Spleen (tissue), 11 donors: ENCODE results near the gene RHOJ. TPM values are rescaled to one million over a fixed set of nuclear protein-coding genes. Genes with fewer than 3 reads are reported as not detected.

Source experiments
- DNase-seq: peaks from one replicate; pipeline ENCODE4 v3.0.0-alpha.2; 2020
- H3K27ac ChIP-seq, 8 donors: fragments of 200-600 bp; sonication (generic) in 7 of 8; 1 replicate in 4 of 8; 2 replicates in 4 of 8; pipeline versions ENCODE4 v1.5.0 to v1.8.0; 2016 to 2021; ENCODE audit warnings: inconsistent platforms in 4 of 8, mild to moderate bottlenecking in 4 of 8, moderate library complexity in 1 of 8
- H3K27me3 ChIP-seq, 7 donors: fragments of 200-600 bp; sonication (generic) in 6 of 7; replicated peaks in 1 of 7; 1 replicate in 4 of 7; 2 replicates in 3 of 7; pipeline versions ENCODE4 v1.5.0 to v1.8.0; 2016 to 2021; ENCODE audit warnings: inconsistent platforms in 3 of 7, mild to moderate bottlenecking in 1 of 7
- H3K36me3 ChIP-seq, 6 donors: fragments of 200-600 bp; sonication (generic) in 5 of 6; 1 replicate in 4 of 6; 2 replicates in 2 of 6; pipeline versions ENCODE4 v1.5.0 to v1.8.0; 2016 to 2021; ENCODE audit warnings: inconsistent platforms in 2 of 6
- H3K4me1 ChIP-seq, 6 donors: fragments of 200-600 bp; sonication (generic) in 5 of 6; 1 replicate in 3 of 6; 2 replicates in 3 of 6; pipeline versions ENCODE4 v1.5.0 to v1.8.0; 2016 to 2021; ENCODE audit warnings: inconsistent platforms in 3 of 6
- H3K4me3 ChIP-seq, 8 donors: fragments of 200-600 bp; sonication (generic) in 7 of 8; 1 replicate in 4 of 8; 2 replicates in 4 of 8; pipeline versions ENCODE4 v1.5.0 to v1.8.0; 2016 to 2021; ENCODE audit warnings: inconsistent platforms in 4 of 8, mild to moderate bottlenecking in 4 of 8, moderate library complexity in 2 of 8
- H3K9me3 ChIP-seq, 8 donors: fragments of 200-600 bp; sonication (generic) in 7 of 8; 1 replicate in 4 of 8; 2 replicates in 4 of 8; pipeline versions ENCODE4 v1.5.0 to v1.8.0; 2016 to 2021; ENCODE audit warnings: inconsistent platforms in 4 of 8
- CTCF ChIP-seq, 11 experiments: fragments of 200-600 bp in 7 of 11; fragments of 450-650 bp in 4 of 11; sonication (generic) in 4 of 11; IDR thresholded peaks in 8 of 11; conservative IDR thresholded peaks in 3 of 11; 1 replicate in 7 of 11; 2 replicates in 4 of 11; pipeline versions ENCODE4 v1.4.0 to v1.8.0; 2016 to 2021; ENCODE audit warnings: antibody characterized with exemption in 11 of 11, inconsistent platforms in 4 of 11, mild to moderate bottlenecking in 1 of 11
- POLR2A ChIP-seq, 3 donors: fragments of 450-650 bp; IDR thresholded peaks; one replicate each; pipeline ENCODE4 v1.5.1; 2017; ENCODE audit warnings: antibody characterized with exemption in 3 of 3, mild to moderate bottlenecking in 1 of 3
- POLR2AphosphoS5 ChIP-seq, 3 donors: sonication (generic); formaldehyde crosslinking; IDR thresholded peaks; one replicate each; pipeline ENCODE4 v1.5.1; 2017; ENCODE audit warnings: antibody characterized with exemption in 3 of 3
- WGBS, 5 donors: extraction: QIAGEN DNeasy Blood & Tissue Kit in 3 of 5; methylation state at CpG; one replicate each; pipeline versions ENCODE4 v1.1.5 to v1.1.7; 2013 to 2018; 5-methylcytosine and 5-hydroxymethylcytosine counted together
- intact Hi-C: fragments of 100-400 bp; cut with DNase I; formaldehyde crosslinking; loops from one replicate; pipeline ENCODE4 v1.15.0; 2023; ENCODE audit warnings: low total_unique reads
- polyA plus RNA-seq, 3 donors: library from polyadenylated mRNA; stranded (reverse); fragments of 200-250 nt; gene quantifications; one replicate each; pipeline ENCODE4 v1.2.1, GENCODE V29; 2013
- total RNA-seq, 7 donors: library from RNA; depleted of rRNA in 3 of 7; stranded (reverse); fragments of >200 nt in 3 of 7; fragmentation: NEBNext Ultra II Directional in 4 of 7; extraction: Animal tissue kit (Norgen Biotek cat#: 25700) in 4 of 7; gene quantifications; one replicate each; pipeline versions ENCODE4 v1.1.0 to v1.2.1, GENCODE V29; 2016 to 2021
- donor health status: healthy with polysubstance abuse.
- donor health status: DM: no; HTN: no; CAD: no; lungs with moderate emphysema.
- donor health status: DM: no; HTN: no; CAD: no.
- donor health status: Bipolar disorder and iron deficiency.
- donor health status: healthy.
- donor health status: DM: no; HTN: no; CAD: no.
- donor health status: DM: yes; HTN: yes; CAD: no.

The RHOJ gene
- total and polyA plus RNA-seq, 10 donors, result 5.5 to 26.3 (median 14.9) TPM

GRCh38 chr14:63212209-63212608 is 8.0 kb downstream of the RHOJ start:
- 78 to 93% (median 92%) methylated on average over 2 of the region's 2 CpGs for WGBS, 5 donors
- Histone ChIP-seq H3K27me3 (peaks cover 0 to 4% (median 0%) of the 10 kb centered on the region in 7 donors), H3K4me3 (no peak overlapping the region), H3K27ac (no peak overlapping the region), H3K4me1 (peaks cover 0 to 6% (median 0%) of the 10 kb centered on the region in 6 donors), H3K9me3 (no peaks in the 10 kb centered on the region), H3K36me3 (no peaks in the 10 kb centered on the region)
- intact Hi-C loops, result no loop called here
- no peak for DNase-seq
- TF ChIP-seq POLR2AphosphoS5 (IDR thresholded peaks at IDR 0.05) (no peak), POLR2A (IDR thresholded peaks at IDR 0.05) (no peak), CTCF (IDR thresholded peaks at IDR 0.05 in 8 of 11, conservative IDR thresholded peaks at IDR 0.05 in 3 of 11) (no peak)

- Histone ChIP-seq H3K4me1 (peaks cover 0 to 6% (median 0%) of the 10 kb centered on the region in 6 donors), H3K27me3 (peaks cover 0 to 4% (median 0%) of the 10 kb centered on the region in 7 donors), H3K36me3 (no peaks in the 10 kb centered on the region), H3K9me3 (no peaks in the 10 kb centered on the region), H3K4me3 (no peak overlapping the region), H3K27ac (no peak overlapping the region)
- no peak for TF ChIP-seq CTCF (IDR thresholded peaks at IDR 0.05 in 8 of 11, conservative IDR thresholded peaks at IDR 0.05 in 3 of 11)
- TF ChIP-seq POLR2A (IDR thresholded peaks at IDR 0.05), result no peak
- no peak for TF ChIP-seq POLR2AphosphoS5 (IDR thresholded peaks at IDR 0.05)
- 84 to 90% (median 86%) methylated on average over 2 of the region's 2 CpGs for WGBS, 5 donors
- DNase-seq, result no peak
- intact Hi-C loops, result no loop called here
Observed at GRCh38 chr14:63212776-63213500, 8.7 kb downstream of the RHOJ start.

- Histone ChIP-seq H3K27ac (peak overlapping the region in 3 of 8 donors; percentile 15 to 37 (median 35)), H3K27me3 (no peaks in the 10 kb centered on the region), H3K36me3 (no peaks in the 10 kb centered on the region), H3K9me3 (no peaks in the 10 kb centered on the region), H3K4me3 (no peak overlapping the region), H3K4me1 (peaks cover 0 to 6% (median 0%) of the 10 kb centered on the region in 6 donors)
- intact Hi-C loops, result no loop called here
- WGBS, 5 donors, result 62 to 78% (median 71%) methylated on average over 5 of the region's 5 CpGs
- no peak for DNase-seq
- TF ChIP-seq POLR2A (IDR thresholded peaks at IDR 0.05) (no peak), CTCF (IDR thresholded peaks at IDR 0.05 in 8 of 11, conservative IDR thresholded peaks at IDR 0.05 in 3 of 11) (no peak), POLR2AphosphoS5 (IDR thresholded peaks at IDR 0.05) (no peak)
Observed at GRCh38 chr14:63214417-63215196, 10.4 kb downstream of the RHOJ start.

GRCh38 chr14:63220526-63220925 is 16.3 kb downstream of the RHOJ start:
- H3K9me3 ChIP-seq, result no peaks in the 10 kb centered on the region
- no peak for TF ChIP-seq CTCF (IDR thresholded peaks at IDR 0.05 in 8 of 11, conservative IDR thresholded peaks at IDR 0.05 in 3 of 11)
- no peaks in the 10 kb centered on the region for H3K4me1 ChIP-seq
- H3K27me3 ChIP-seq, result no peaks in the 10 kb centered on the region
- no peaks in the 10 kb centered on the region for H3K36me3 ChIP-seq
- H3K4me3 ChIP-seq, result no peak overlapping the region
- no peak for DNase-seq
- WGBS, 5 donors, result 62 to 90% (median 75%) methylated on average over 3 of the region's 3 CpGs
- no peak overlapping the region for H3K27ac ChIP-seq
- intact Hi-C loops, result no loop called here
